Kidney epithelial cell (primary cell): Measurements from ENCODE around the gene HNRNPL. TPM values are rescaled to one million over a fixed set of nuclear protein-coding genes. Genes with fewer than 3 reads are reported as not detected.

Experiments used
- DNase-seq: peaks from one replicate; pipeline ENCODE4 v3.0.0-alpha.2; 2010; ENCODE audit warnings: low read depth
- H3K27me3 ChIP-seq: 2 replicates; pipeline ENCODE4 v1.6.0; 2011; ENCODE audit warnings: low read length; ENCODE audit not compliant: control insufficient read depth, insufficient read depth
- H3K36me3 ChIP-seq: 2 replicates; pipeline ENCODE4 v1.5.1; 2011; ENCODE audit warnings: low read length; ENCODE audit not compliant: control insufficient read depth, insufficient read depth
- H3K4me3 ChIP-seq: 2 replicates; pipeline ENCODE4 v1.5.1; 2011; ENCODE audit warnings: low read depth, mild to moderate bottlenecking, control low read depth, low read length
- CTCF ChIP-seq: IDR thresholded peaks from 2 replicates; pipeline ENCODE4 v1.5.1; 2011; ENCODE audit warnings: mild to moderate bottlenecking, moderate library complexity, low read length, control low read depth, inconsistent platforms; ENCODE audit not compliant: insufficient read depth, poor library complexity, severe bottlenecking
- total RNA-seq: library from RNA; depleted of rRNA; stranded (reverse); fragments of >200 nt; gene quantifications from 2 replicates; pipeline ENCODE4 v1.2.3, GENCODE V29; 2015

The HNRNPL gene
- total RNA-seq, 1 donor from 2014 or later, result 192 TPM

- DNase-seq, result no peak
- no peaks in the 10 kb centered on the region for H3K27me3 ChIP-seq
- no peak for TF ChIP-seq CTCF
- H3K36me3 ChIP-seq, result no peaks in the 10 kb centered on the region
- no peak overlapping the region for H3K4me3 ChIP-seq
Measured at GRCh38 chr19:38786572-38787265, 63.1 kb downstream of the HNRNPL start.

Other genes with a start within 250 kb of the HNRNPL start
- 1.3 and 4.7 TPM in 2 replicates for gene MAP4K1, start 232.0 kb downstream of the HNRNPL start, total RNA-seq
- 644 and 653 TPM in 2 replicates for gene EIF3K, start 230.8 kb downstream of the HNRNPL start, total RNA-seq
- gene ACTN4, start 202.3 kb downstream of the HNRNPL start, total RNA-seq, result 821 and 971 TPM in 2 replicates
- gene CAPN12, start 105.5 kb downstream of the HNRNPL start, total RNA-seq, result 0.68 and 1.3 TPM in 2 replicates
- gene LGALS7, start 76.5 kb downstream of the HNRNPL start, total RNA-seq, result 0.55 TPM in 1 of 2 replicates, not detected in the other
- not detected in 2 replicates for gene LGALS7B, start 60.8 kb downstream of the HNRNPL start, total RNA-seq
- not detected in 2 replicates for gene LGALS4, start 37.0 kb downstream of the HNRNPL start, total RNA-seq
- 48.1 and 49.8 TPM in 2 replicates for gene ECH1, start 18.2 kb downstream of the HNRNPL start, total RNA-seq
- gene RINL, start 28.3 kb upstream of the HNRNPL start, total RNA-seq, result 21.0 and 21.6 TPM in 2 replicates
- gene SIRT2, start 49.6 kb upstream of the HNRNPL start, total RNA-seq, result 38.9 and 65.5 TPM in 2 replicates
- 39.0 and 41.7 TPM in 2 replicates for gene NFKBIB, start 50.0 kb upstream of the HNRNPL start, total RNA-seq
- gene CCER2, start 62.2 kb upstream of the HNRNPL start, total RNA-seq, result 0.42 TPM in 1 of 2 replicates, not detected in the other
- 40.5 and 55.2 TPM in 2 replicates for gene SARS2, start 80.8 kb upstream of the HNRNPL start, total RNA-seq
- gene MRPS12, start 81.0 kb upstream of the HNRNPL start, total RNA-seq, result 53.8 and 67.1 TPM in 2 replicates
- 17.9 and 20.1 TPM in 2 replicates for gene FBXO17, start 125.8 kb upstream of the HNRNPL start, total RNA-seq
- gene FBXO27, start 182.6 kb upstream of the HNRNPL start, total RNA-seq, result 3.0 and 6.9 TPM in 2 replicates
- 0.33 and 0.82 TPM in 2 replicates for gene ACP7, start 234.4 kb upstream of the HNRNPL start, total RNA-seq